Sigmoid colon (tissue), 7 donors: Measurements from ENCODE around the gene APOL2. TPM values are rescaled to one million over a fixed set of nuclear protein-coding genes. Genes with fewer than 3 reads are reported as not detected.
"Not testable (repeated sequence)": the region's sequence is repeated elsewhere in the genome, so short reads cannot be mapped to it uniquely, and the experiment has no call there.

ENCODE experiments used
- DNase-seq: peaks from one replicate; pipeline ENCODE4 v3.0.0-alpha.2; 2019
- H3K27ac ChIP-seq, 4 donors: fragments of 200-600 bp; sonication (generic); one replicate each; pipeline ENCODE4 v1.5.1; 2016 to 2019; ENCODE audit warnings: mild to moderate bottlenecking in 1 of 4
- H3K27me3 ChIP-seq, 3 donors: fragments of 200-600 bp; sonication (generic); one replicate each; pipeline ENCODE4 v1.5.1; 2019; ENCODE audit warnings: mild to moderate bottlenecking in 1 of 3
- H3K36me3 ChIP-seq, 4 donors: fragments of 200-600 bp; sonication (generic); one replicate each; pipeline ENCODE4 v1.5.1; 2016 to 2019
- H3K4me1 ChIP-seq, 4 donors: fragments of 200-600 bp; sonication (generic); one replicate each; pipeline ENCODE4 v1.5.1; 2017 to 2019
- H3K4me3 ChIP-seq, 4 donors: fragments of 200-600 bp; sonication (generic); one replicate each; pipeline ENCODE4 v1.5.1; 2017 to 2019; ENCODE audit warnings: mild to moderate bottlenecking in 2 of 4, moderate library complexity in 1 of 4
- H3K9me3 ChIP-seq, 4 donors: fragments of 200-600 bp in 3 of 4; sonication (generic) in 3 of 4; one replicate each; pipeline versions ENCODE4 v1.5.1 to v1.6.1; 2013 to 2019
- CTCF ChIP-seq, 4 experiments: fragments of 450-650 bp in 3 of 4; fragments of 200-600 bp in 1 of 4; IDR thresholded peaks; one replicate each; pipeline ENCODE4 v1.5.1; 2016 to 2019; ENCODE audit warnings: antibody characterized with exemption in 4 of 4, mild to moderate bottlenecking in 3 of 4, moderate library complexity in 2 of 4
- EP300 ChIP-seq, 4 donors: sonication (generic); formaldehyde crosslinking; IDR thresholded peaks; one replicate each; pipeline ENCODE4 v1.6.1; 2017; ENCODE audit warnings: antibody characterized with exemption in 4 of 4
- POLR2A ChIP-seq, 2 donors: fragments of 450-650 bp; IDR thresholded peaks; one replicate each; pipeline ENCODE4 v1.6.1; 2016; ENCODE audit warnings: antibody characterized with exemption in 2 of 2, mild to moderate bottlenecking in 2 of 2, moderate library complexity in 2 of 2
- POLR2AphosphoS5 ChIP-seq, 4 donors: sonication (generic); formaldehyde crosslinking; IDR thresholded peaks; one replicate each; pipeline ENCODE4 v1.6.1; 2017; ENCODE audit warnings: antibody characterized with exemption in 4 of 4
- WGBS, 2 donors: extraction: QIAGEN DNeasy Blood & Tissue Kit; methylation state at CpG; one replicate each; pipeline ENCODE4 v1.1.7; 2013; 5-methylcytosine and 5-hydroxymethylcytosine counted together
- intact Hi-C: fragments of 100-400 bp; cut with DNase I; formaldehyde crosslinking; loops from one replicate; pipeline ENCODE4 v1.15.1; 2023
- polyA plus RNA-seq, 3 donors: library from polyadenylated mRNA; stranded (reverse); fragments of 200-250 nt; gene quantifications; one replicate each; pipeline ENCODE4 v1.2.3, GENCODE V29; 2013
- total RNA-seq, 4 donors: library from RNA; depleted of rRNA; stranded (reverse); fragments of >200 nt; gene quantifications; one replicate each; pipeline ENCODE4 v1.1.0, GENCODE V29; 2016
- donor health status: healthy with polysubstance abuse.
- donor health status: Bipolar disorder and iron deficiency.
- donor health status: healthy.

The APOL2 gene
- total and polyA plus RNA-seq, 7 donors: 18.6 to 59.5 (median 29.1) TPM

- 57 to 58% methylated on average over 7 of the region's 7 CpGs for WGBS, 2 donors
- H3K4me3 ChIP-seq: peak overlapping the region; percentile 34 to 53 (median 47)
- intact Hi-C loops: no loop called here
- H3K36me3 ChIP-seq: peaks cover 0 to 14% (median 0%) of the 10 kb centered on the region in 4 donors
- H3K9me3 ChIP-seq: no peaks in the 10 kb centered on the region
- H3K4me1 ChIP-seq: peaks cover 0 to 40% (median 37%) of the 10 kb centered on the region in 4 donors
- H3K27ac ChIP-seq: peak overlapping the region; percentile 75 to 92 (median 79)
- H3K27me3 ChIP-seq: no peaks in the 10 kb centered on the region
- DNase-seq: peak; percentile 86
- TF ChIP-seq POLR2A (IDR thresholded peaks at IDR 0.05): no peak
- no peak for TF ChIP-seq CTCF (IDR thresholded peaks at IDR 0.05)
- no peak for TF ChIP-seq EP300 (IDR thresholded peaks at IDR 0.05)
- TF ChIP-seq POLR2AphosphoS5 (IDR thresholded peaks at IDR 0.05): no peak
Measured at GRCh38 chr22:36253523-36254490, 14.5 kb upstream of the APOL2 start.

- H3K27ac ChIP-seq: peak within 1 kb of the TSS; percentile 75 to 92 (median 79)
- H3K36me3 ChIP-seq: peaks cover 0 to 12% (median 0%) of the 10 kb centered on the region in 4 donors
- no peaks in the 10 kb centered on the region for H3K27me3 ChIP-seq
- intact Hi-C loops: no loop called here
- peak within 1 kb of the TSS; percentile 34 to 53 (median 47) for H3K4me3 ChIP-seq
- DNase-seq: peak; percentile 85
- no peak for TF ChIP-seq POLR2A (IDR thresholded peaks at IDR 0.05)
- TF ChIP-seq POLR2AphosphoS5 (IDR thresholded peaks at IDR 0.05): peak; percentile 62 to 88 (median 72)
- 25 to 36% methylated on average over 10 of the region's 10 CpGs for WGBS, 2 donors
- no peaks in the 10 kb centered on the region for H3K9me3 ChIP-seq
- H3K4me1 ChIP-seq: peaks cover 0 to 32% (median 28%) of the 10 kb centered on the region in 4 donors
Measured at GRCh38 chr22:36252754-36253522, 13.6 kb upstream of the APOL2 start, which contains the start of gene APOL1. Gene APOL1, plus strand, starts transcription at chr22:36253133. Its CDS starts 1,823 bp downstream, at chr22:36254956.

- H3K4me3 ChIP-seq, intact Hi-C loops: not testable (repeated sequence)
- 86 to 88% methylated on average over 7 of the region's 7 CpGs for WGBS, 2 donors
Measured at GRCh38 chr22:36251979-36252608, 12.8 kb upstream of the APOL2 start.

GRCh38 chr22:36250292-36250960, 11.1 kb upstream of the APOL2 start:
- H3K27ac ChIP-seq: not testable (repeated sequence)

More at GRCh38 chr22:36251979-36252608, 12.8 kb upstream of the APOL2 start:
- not testable (repeated sequence) for H3K36me3 ChIP-seq, H3K9me3 ChIP-seq, H3K27me3 ChIP-seq, DNase-seq
- Histone ChIP-seq H3K27ac (peak overlapping the region; percentile 75 to 92 (median 79)), H3K4me1 (peaks cover 0 to 29% (median 25%) of the 10 kb centered on the region in 4 donors)

GRCh38 chr22:36249160-36249559, 9.8 kb upstream of the APOL2 start:
- Histone ChIP-seq H3K4me3 (no peak overlapping the region), H3K27ac (no peak overlapping the region), H3K27me3 (no peaks in the 10 kb centered on the region), H3K9me3 (no peaks in the 10 kb centered on the region), H3K36me3 (no peaks in the 10 kb centered on the region), H3K4me1 (peaks cover 0 to 26% (median 22%) of the 10 kb centered on the region in 4 donors)
- 97 to 98% methylated on average over 2 of the region's 2 CpGs for WGBS, 2 donors
- TF ChIP-seq CTCF (IDR thresholded peaks at IDR 0.05) (no peak), POLR2AphosphoS5 (IDR thresholded peaks at IDR 0.05) (no peak), POLR2A (IDR thresholded peaks at IDR 0.05) (no peak), EP300 (IDR thresholded peaks at IDR 0.05) (no peak)
- intact Hi-C loops: no loop called here
- no peak for DNase-seq

More at GRCh38 chr22:36250292-36250960, 11.1 kb upstream of the APOL2 start:
- WGBS, 2 donors: 90 to 92% methylated on average over 24 of the region's 24 CpGs
- intact Hi-C loops, H3K27me3 ChIP-seq, DNase-seq, H3K4me3 ChIP-seq, H3K36me3 ChIP-seq, H3K9me3 ChIP-seq: not testable (repeated sequence)
- peaks cover 0 to 29% (median 25%) of the 10 kb centered on the region in 4 donors for H3K4me1 ChIP-seq
